Stimulated activated CD4-positive, alpha-beta T cell treated with anti-CD3 and anti-CD28 coated beads, Interleukin-12 subunit alpha, Interleukin-12 subunit beta, amount 100 ng/mL, for 48 hours (primary cell): Measurements from ENCODE around the gene B3GALT4.
A peak's percentile ranks its signal among the peaks of the same experiment; 100 is the strongest.

ENCODE experiments used
- DNase-seq, 3 donors: peaks; one replicate each; pipeline ENCODE4 v3.0.0-alpha.2; 2020; ENCODE audit warnings: low read depth in 2 of 3, low spot score in 1 of 3

Gene B3GALT4

GRCh38 chr6:33314943-33315792 is 38.2 kb downstream of the B3GALT4 start:
- no peak for DNase-seq

GRCh38 chr6:33315793-33316602 is 39.1 kb downstream of the B3GALT4 start:
- DNase-seq, result no peak

GRCh38 chr6:33316603-33317418 is 39.9 kb downstream of the B3GALT4 start:
- no peak for DNase-seq

DNA sequence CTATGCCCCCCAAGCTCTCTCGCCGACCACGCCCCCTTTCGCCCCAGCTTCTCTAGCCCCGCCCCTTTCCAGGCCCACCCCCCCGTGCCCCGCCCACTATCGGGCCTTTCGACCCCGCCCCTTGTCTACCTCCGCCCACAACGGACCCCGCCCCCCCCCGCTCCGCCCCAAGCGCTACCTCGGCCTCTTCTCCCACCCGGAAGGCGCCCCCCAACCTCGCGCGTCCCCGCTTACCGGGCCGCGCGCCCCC is 40.4 kb downstream of the B3GALT4 start:
- DNase-seq, result no peak

GRCh38 chr6:33317669-33318425 is 40.9 kb downstream of the B3GALT4 start, which contains the start of gene ZBTB22:
Gene ZBTB22 (minus strand): TSS chr6:33317744. CDS start chr6:33316916, 828 bp downstream.
- DNase-seq, result peak; percentile 92 to 97 (median 95)

DNA sequence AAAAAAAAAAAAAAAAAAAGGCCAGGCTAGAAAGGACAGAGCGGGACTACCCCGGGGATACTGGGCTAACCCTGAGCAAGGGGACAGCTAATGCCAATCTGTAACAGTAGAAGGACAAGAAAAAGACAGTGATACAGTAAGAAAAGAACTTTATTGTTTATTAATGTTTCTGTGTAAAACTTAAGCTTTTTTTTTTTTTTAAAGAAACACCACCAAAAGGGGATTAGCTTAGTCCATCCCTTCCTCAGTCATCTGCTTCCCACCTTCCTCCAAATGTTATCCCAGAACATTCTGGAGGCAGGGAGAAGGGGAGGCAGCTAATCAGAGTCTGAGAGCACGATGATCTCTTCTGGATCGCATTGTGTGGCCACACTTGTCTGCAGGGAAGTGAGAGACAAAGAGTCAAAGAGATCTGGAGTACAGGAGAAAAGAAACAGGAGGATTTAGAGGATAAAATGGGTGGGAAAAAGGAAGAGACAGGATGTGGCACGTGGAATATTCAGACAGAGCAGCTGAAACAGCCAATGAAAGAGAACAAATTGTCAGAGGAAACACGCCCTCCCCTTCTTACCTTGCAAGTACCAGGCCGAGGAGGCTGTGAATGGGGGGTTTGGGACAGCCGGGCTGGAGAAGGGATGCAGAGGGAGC is 41.6 kb downstream of the B3GALT4 start:
- no peak for DNase-seq

DNA sequence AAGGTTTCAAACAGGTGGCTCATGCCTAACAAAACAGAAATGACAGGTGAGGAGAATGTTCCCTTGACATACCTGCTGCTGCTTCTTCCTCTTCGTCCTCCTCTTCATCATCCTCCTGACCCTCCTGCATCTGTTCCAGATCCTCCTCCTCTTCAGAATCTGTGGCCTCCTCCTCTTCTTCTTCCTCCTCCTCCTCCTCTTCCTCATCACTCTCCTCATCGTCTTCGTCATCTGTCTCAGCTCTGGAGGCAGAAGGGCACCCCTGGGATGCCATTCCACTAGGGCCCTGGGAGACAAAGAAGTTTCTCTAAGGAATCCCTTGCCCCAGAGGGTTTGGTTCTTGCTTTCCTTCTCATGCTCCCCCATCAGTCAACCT is 43.0 kb downstream of the B3GALT4 start:
- no peak for DNase-seq

- no peak for DNase-seq
These were observed 43.6 kb downstream of the B3GALT4 start for GRCh38 chr6:33320315-33321181.

- DNase-seq, result no peak
These were observed 44.3 kb downstream of the B3GALT4 start for GRCh38 chr6:33321227-33321626.

DNA sequence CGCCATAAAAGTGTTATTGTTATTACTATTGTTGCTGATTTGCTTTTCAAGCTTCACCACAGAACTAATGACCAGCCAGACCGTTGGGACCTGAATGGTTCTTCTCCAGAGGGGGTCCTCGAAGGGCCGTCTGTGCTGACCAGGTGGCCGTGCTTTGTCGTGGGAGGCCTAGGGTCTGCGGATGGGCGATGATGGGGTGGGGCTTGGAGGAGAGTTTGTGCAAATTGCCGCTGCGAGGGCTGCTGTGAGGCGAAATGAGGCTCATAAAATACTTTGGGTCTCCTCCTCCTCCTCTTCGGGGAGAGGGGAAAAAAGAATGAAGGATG is 46.7 kb downstream of the B3GALT4 start:
- no peak for DNase-seq

DNA sequence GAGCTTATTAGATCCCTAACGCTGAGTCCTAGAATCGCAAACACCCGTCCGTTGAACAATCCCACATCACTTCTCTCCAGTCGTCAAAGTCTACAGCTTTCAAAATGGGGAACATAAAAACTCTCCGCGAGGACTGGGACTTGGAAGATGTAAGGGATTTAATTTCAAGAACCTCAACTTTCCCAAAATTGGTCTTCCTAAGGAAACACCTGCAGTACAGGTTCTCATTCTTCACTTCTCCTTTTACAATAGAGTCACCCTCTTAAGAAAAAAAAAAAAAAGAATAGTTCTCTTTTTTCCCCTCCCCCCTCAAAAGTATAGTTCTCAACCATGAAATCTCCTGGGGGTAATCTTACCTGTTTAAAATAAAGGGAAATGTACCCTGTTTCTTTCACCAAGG is 47.2 kb downstream of the B3GALT4 start:
- DNase-seq, result no peak
